ENCODE measurements around the gene EBF3. TPM values are rescaled to one million over a fixed set of nuclear protein-coding genes. Genes with fewer than 3 reads are reported as not detected.

Gene EBF3
- total RNA-seq, 1 donor from 2014 or later, result 0.15 TPM

DNA sequence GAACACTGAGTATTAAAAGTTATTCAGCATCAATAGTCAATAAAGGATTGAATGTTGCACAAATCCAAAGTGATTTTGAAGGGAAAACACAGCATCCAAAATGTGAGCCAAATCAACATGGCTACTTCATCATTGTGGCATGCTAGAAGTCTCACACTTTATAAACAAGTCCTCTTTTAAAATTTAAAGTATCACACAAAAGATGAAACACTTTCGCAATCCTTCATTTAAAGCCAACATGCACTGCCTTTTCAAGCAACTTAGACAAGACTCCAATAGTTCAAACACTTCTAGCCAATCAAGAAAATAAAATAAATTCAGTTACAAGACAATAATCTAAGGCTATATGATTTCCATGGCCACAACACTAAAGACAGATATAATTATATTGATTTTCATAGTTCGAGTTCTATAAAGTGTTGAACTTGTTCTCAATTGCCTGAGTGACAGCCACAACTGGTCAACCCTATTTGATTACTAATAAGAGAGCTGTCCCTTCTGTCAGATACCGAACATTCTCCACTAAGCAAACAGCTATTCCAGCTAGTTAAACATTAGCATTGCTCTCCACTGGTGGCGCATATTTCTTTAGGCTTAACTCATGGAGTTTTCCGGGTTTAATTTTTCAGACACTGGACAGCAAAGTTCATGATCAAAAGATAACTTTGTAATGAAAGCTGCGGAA is 8.3 kb downstream of the EBF3 start:
- no peaks in the 10 kb centered on the region for H3K9me3 ChIP-seq (ENCODE audit: low read depth)
- Mint-ChIP-seq H3K36me3 (no peaks in the 10 kb centered on the region), H3K27ac (no peak overlapping the region), H3K4me3 (no peak overlapping the region), H3K9me3 (no peaks in the 10 kb centered on the region), H3K27me3 (ENCODE audit: insufficient read depth, low read depth) (peaks cover 35% of the 10 kb centered on the region), H3K4me1 (peaks cover 63% of the 10 kb centered on the region)
- DNase-seq (ENCODE audit: low spot score), result peak; percentile 32
- no peaks in the 10 kb centered on the region for H3K79me2 ChIP-seq (ENCODE audit: low read depth)
- peaks cover 9% of the 10 kb centered on the region for H3F3A ChIP-seq (ENCODE audit: low read depth)
- no peak overlapping the region for H3K4me2 ChIP-seq
- TF ChIP-seq EZH2phosphoT487 (IDR thresholded peaks at IDR 0.05), result no peak
- TF ChIP-seq, protein P1, sequence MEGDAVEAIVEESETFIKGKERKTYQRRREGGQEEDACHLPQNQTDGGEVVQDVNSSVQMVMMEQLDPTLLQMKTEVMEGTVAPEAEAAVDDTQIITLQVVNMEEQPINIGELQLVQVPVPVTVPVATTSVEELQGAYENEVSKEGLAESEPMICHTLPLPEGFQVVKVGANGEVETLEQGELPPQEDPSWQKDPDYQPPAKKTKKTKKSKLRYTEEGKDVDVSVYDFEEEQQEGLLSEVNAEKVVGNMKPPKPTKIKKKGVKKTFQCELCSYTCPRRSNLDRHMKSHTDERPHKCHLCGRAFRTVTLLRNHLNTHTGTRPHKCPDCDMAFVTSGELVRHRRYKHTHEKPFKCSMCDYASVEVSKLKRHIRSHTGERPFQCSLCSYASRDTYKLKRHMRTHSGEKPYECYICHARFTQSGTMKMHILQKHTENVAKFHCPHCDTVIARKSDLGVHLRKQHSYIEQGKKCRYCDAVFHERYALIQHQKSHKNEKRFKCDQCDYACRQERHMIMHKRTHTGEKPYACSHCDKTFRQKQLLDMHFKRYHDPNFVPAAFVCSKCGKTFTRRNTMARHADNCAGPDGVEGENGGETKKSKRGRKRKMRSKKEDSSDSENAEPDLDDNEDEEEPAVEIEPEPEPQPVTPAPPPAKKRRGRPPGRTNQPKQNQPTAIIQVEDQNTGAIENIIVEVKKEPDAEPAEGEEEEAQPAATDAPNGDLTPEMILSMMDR (IDR thresholded peaks at IDR 0.05), result no peak
- no peak for TF ChIP-seq EZH2 (IDR thresholded peaks at IDR 0.05)
- H3K4me1 ChIP-seq, result peaks cover 22% of the 10 kb centered on the region
- peaks cover 95% of the 10 kb centered on the region for H3K27me3 ChIP-seq
- no peak overlapping the region for H3K27ac ChIP-seq
- no peaks in the 10 kb centered on the region for H3K36me3 ChIP-seq
- no peak overlapping the region for H2AFZ ChIP-seq (replicated peaks)
- H4K20me1 ChIP-seq (ENCODE audit: low read depth), result peaks cover 30% of the 10 kb centered on the region
- no peak overlapping the region for H3K4me3 ChIP-seq
- H3K9ac ChIP-seq, result no peak overlapping the region

GRCh38 chr10:129954492-129955315 is 9.4 kb downstream of the EBF3 start:
- Histone ChIP-seq H3K9ac (no peak overlapping the region), H3K4me1 (peaks cover 30% of the 10 kb centered on the region), H3K36me3 (no peaks in the 10 kb centered on the region), H3K9me3 (ENCODE audit: low read depth) (no peaks in the 10 kb centered on the region), H3K27me3 (peaks cover 93% of the 10 kb centered on the region), H2AFZ (replicated peaks) (no peak overlapping the region), H3K79me2 (ENCODE audit: low read depth) (no peaks in the 10 kb centered on the region), H4K20me1 (ENCODE audit: low read depth) (peaks cover 20% of the 10 kb centered on the region), H3K27ac (no peak overlapping the region), H3K4me2 (no peak overlapping the region), H3F3A (ENCODE audit: low read depth) (peaks cover 6% of the 10 kb centered on the region), H3K4me3 (no peak overlapping the region)
- H3K27ac Mint-ChIP-seq, result no peak overlapping the region
- DNase-seq (ENCODE audit: low spot score), result no peak
- H3K4me3 Mint-ChIP-seq, result no peak overlapping the region
- no peaks in the 10 kb centered on the region for H3K36me3 Mint-ChIP-seq
- TF ChIP-seq, protein P1 (IDR thresholded peaks at IDR 0.05), result no peak
- no peak for TF ChIP-seq EZH2phosphoT487 (IDR thresholded peaks at IDR 0.05)
- TF ChIP-seq EZH2 (IDR thresholded peaks at IDR 0.05), result no peak
- H3K4me1 Mint-ChIP-seq, result peaks cover 63% of the 10 kb centered on the region
- peaks cover 26% of the 10 kb centered on the region for H3K27me3 Mint-ChIP-seq (ENCODE audit: insufficient read depth, low read depth)
- H3K9me3 Mint-ChIP-seq, result no peaks in the 10 kb centered on the region

DNA sequence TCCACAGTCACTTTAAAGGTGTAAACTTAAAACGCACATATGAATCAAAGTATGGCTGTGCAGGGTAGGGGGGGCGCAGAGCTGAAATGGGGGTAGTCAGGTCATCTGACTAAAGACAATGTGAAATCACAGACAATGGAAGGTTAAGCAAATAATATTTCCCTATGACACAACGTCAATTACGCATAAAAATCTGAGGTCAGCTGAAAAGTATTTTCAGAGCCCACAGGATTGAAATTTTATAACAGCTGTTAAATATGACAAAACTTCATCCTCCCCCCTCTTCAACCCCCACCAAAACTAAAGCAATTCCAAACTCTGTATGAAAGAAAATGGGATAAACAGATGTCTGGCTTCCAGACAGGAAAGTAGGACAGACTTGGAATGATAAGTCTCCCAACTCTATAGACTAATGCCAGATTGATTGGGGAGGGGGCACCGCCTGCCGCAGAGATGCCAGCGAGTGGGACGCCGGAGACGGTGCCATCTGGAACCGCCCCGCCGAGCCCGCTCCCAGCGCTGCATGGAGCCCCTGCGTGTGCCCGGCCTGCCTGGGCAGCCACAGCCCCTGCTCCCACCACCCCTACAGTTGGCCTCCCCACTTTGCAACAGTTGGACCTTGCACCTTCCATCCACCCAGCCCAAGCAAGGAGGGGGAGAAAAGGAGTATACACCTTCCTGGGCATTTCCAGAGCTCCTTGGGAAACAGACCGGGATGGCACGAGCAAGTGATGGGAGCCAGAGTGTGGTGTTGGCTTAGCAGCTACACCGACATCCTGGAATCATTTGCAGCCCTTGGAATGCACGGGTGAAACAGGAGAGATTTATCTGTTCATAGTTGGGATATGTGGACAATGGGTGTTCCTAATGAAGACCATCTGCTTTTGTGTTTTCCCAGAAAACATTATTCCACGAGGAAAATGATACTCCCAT is 10.7 kb downstream of the EBF3 start:
- H3K4me3 ChIP-seq, result no peak overlapping the region
- H3K27ac ChIP-seq, result no peak overlapping the region
- no peak overlapping the region for H3K9ac ChIP-seq
- Mint-ChIP-seq H3K4me1 (peaks cover 69% of the 10 kb centered on the region), H3K36me3 (no peaks in the 10 kb centered on the region), H3K27me3 (ENCODE audit: insufficient read depth, low read depth) (peaks cover 25% of the 10 kb centered on the region), H3K9me3 (no peaks in the 10 kb centered on the region), H3K27ac (peak overlapping the region; percentile 88), H3K4me3 (peak overlapping the region; percentile 2)
- H3F3A ChIP-seq (ENCODE audit: low read depth), result peaks cover 6% of the 10 kb centered on the region
- peaks cover 79% of the 10 kb centered on the region for H3K27me3 ChIP-seq
- no peak for DNase-seq (ENCODE audit: low spot score)
- TF ChIP-seq, protein P1 (IDR thresholded peaks at IDR 0.05), result no peak
- TF ChIP-seq EZH2phosphoT487 (IDR thresholded peaks at IDR 0.05) (no peak), EZH2 (IDR thresholded peaks at IDR 0.05) (no peak)
- H3K4me1 ChIP-seq, result peaks cover 35% of the 10 kb centered on the region
- peaks cover 19% of the 10 kb centered on the region for H4K20me1 ChIP-seq (ENCODE audit: low read depth)
- H3K36me3 ChIP-seq, result no peaks in the 10 kb centered on the region
- H2AFZ ChIP-seq (replicated peaks), result no peak overlapping the region
- no peaks in the 10 kb centered on the region for H3K9me3 ChIP-seq (ENCODE audit: low read depth)
- no peaks in the 10 kb centered on the region for H3K79me2 ChIP-seq (ENCODE audit: low read depth)
- H3K4me2 ChIP-seq, result no peak overlapping the region
